Measurements from ENCODE around the gene STRIP2.

The STRIP2 gene

DNA sequence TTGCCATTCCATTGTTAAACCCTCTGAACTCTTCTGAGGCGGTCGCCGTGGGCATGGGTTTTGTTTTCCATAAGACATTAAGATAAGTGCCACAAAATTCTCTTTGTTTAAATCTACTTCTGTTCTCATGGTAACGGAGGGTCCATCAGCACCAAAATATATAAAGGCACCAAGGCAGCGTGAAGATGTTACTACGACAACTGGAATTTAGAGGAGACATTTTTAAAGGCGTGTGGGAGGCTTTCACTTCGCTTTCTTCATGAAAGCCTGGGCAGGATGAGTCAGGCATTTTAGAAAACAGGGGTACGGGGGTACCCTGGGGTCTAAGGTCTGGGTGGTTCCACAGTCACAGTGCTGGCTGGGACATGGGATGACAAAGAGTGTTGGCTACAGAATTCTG, 102.1 kb downstream of the STRIP2 start:
- TF ChIP-seq CEBPB (IDR thresholded peaks at IDR 0.05) (no peak), CREB1 (IDR thresholded peaks at IDR 0.05; ENCODE audit: low read depth) (no peak)

Measured in Ishikawa (cell line).